Fibroblast of mammary gland (primary cell): ENCODE measurements around the gene TMEM219.
"Not testable (repeated sequence)": the region's sequence is repeated elsewhere in the genome, so short reads cannot be mapped to it uniquely, and the experiment has no call there.

Source experiments
- DNase-seq: peaks from one replicate; pipeline ENCODE4 v3.0.0-alpha.2; 2010; ENCODE audit warnings: low read depth
- H3K4me3 ChIP-seq: 2 replicates; pipeline ENCODE4 v1.5.1; 2011; ENCODE audit warnings: low read depth, mild to moderate bottlenecking, low read length, moderate library complexity; ENCODE audit not compliant: control insufficient read depth
- CTCF ChIP-seq: conservative IDR thresholded peaks from 2 replicates; pipeline ENCODE4 v1.5.1; 2011; ENCODE audit warnings: low read depth, low read length, inconsistent platforms; ENCODE audit not compliant: control insufficient read depth, insufficient read depth

The TMEM219 gene

GRCh38 chr16:30016555-30017276 is 54.8 kb downstream of the TMEM219 start:
- H3K4me3 ChIP-seq: no peak overlapping the region
- no peak for DNase-seq
- TF ChIP-seq CTCF: no peak

- no peak for TF ChIP-seq CTCF
- DNase-seq: no peak
- no peak overlapping the region for H3K4me3 ChIP-seq
These were observed 55.4 kb downstream of the TMEM219 start for GRCh38 chr16:30017277-30017656.

GRCh38 chr16:30017937-30018336 is 56.1 kb downstream of the TMEM219 start:
- not testable (repeated sequence) for DNase-seq, H3K4me3 ChIP-seq

GRCh38 chr16:30018731-30019158 is 56.9 kb downstream of the TMEM219 start:
- H3K4me3 ChIP-seq: no peak overlapping the region
- DNase-seq: no peak
- TF ChIP-seq CTCF: no peak
